Activated naive CD8-positive, alpha-beta T cell treated with anti-CD3 and anti-CD28 coated beads, Interleukin-2, amount 10 ng/mL, durations not matched to agents 7 days and 5 days (primary cell): ENCODE results near the gene UVSSA. TPM values are rescaled to one million over a fixed set of nuclear protein-coding genes. Genes with fewer than 3 reads are reported as not detected.

Experiments
- ATAC-seq: fragments of 150-1000 bp; cut with Tn5 transposase; one replicate; pipeline ENCODE4 v1.10.0; 2021; ENCODE audit warnings: low read depth, moderate library complexity
- POLR2A ChIA-PET: fragments of 350-600 bp; sonication (Branson Sonifier 250); formaldehyde crosslinking; loops from one replicate; lab custom pipeline; 2021; ENCODE audit warnings: antibody characterized with exemption; lab: Charles Lee
- DNase-seq: peaks from one replicate; pipeline ENCODE4 v3.0.0; 2021
- H3K27ac Mint-ChIP-seq: one replicate; pipeline ENCODE4 v1.8.0; 2022; ENCODE audit warnings: mild to moderate bottlenecking, mixed read lengths
- H3K27me3 Mint-ChIP-seq: one replicate; pipeline ENCODE4 v1.8.0; 2022; ENCODE audit warnings: mild to moderate bottlenecking, moderate library complexity, mixed read lengths
- H3K36me3 Mint-ChIP-seq: one replicate; pipeline ENCODE4 v1.8.0; 2021; ENCODE audit warnings: mild to moderate bottlenecking, mixed read lengths
- H3K4me1 Mint-ChIP-seq: one replicate; pipeline ENCODE4 v1.8.0; 2021; ENCODE audit warnings: mixed read lengths
- H3K4me3 Mint-ChIP-seq: one replicate; pipeline ENCODE4 v1.8.0; 2022; ENCODE audit warnings: mild to moderate bottlenecking, moderate library complexity, mixed read lengths
- H3K9me3 Mint-ChIP-seq: one replicate; pipeline ENCODE4 v1.8.0; 2021; ENCODE audit warnings: mixed read lengths
- total RNA-seq, 2 experiments: library from RNA; stranded (reverse); gene quantifications; one replicate each; pipeline ENCODE4 v1.2.3, GENCODE V29; 2021

The UVSSA gene
- total RNA-seq, 2 experiments from 2014 or later: 30.0 to 30.9 TPM

DNA sequence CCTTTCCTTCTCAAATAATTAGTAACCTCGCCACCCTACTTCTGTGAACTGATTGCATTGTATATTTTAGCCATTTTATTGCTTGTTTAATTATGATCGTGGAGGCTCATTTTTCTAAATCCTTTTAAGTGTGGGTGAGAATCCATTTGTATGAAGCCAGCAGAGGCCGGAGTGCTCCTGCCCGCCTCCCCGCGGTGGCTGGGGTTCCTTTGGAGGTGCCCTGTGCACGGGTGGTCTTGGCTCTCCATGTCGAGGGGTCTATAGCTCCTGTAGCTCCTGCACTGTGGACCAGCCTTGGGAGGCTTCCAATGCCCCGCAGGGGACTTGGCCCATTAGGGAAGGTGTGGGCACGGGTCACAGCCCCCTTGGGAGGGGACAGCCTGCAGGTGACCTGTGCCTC lies 15.0 kb downstream of the UVSSA start:
- H3K9me3 Mint-ChIP-seq: no peaks in the 10 kb centered on the region
- POLR2A ChIA-PET: no interaction called here
- H3K27me3 Mint-ChIP-seq: no peaks in the 10 kb centered on the region
- H3K4me1 Mint-ChIP-seq: no peaks in the 10 kb centered on the region
- no peak for ATAC-seq
- H3K4me3 Mint-ChIP-seq: no peak overlapping the region
- H3K36me3 Mint-ChIP-seq: no peaks in the 10 kb centered on the region
- no peak overlapping the region for H3K27ac Mint-ChIP-seq
- DNase-seq: no peak

GRCh38 chr4:1362521-1362920 lies 15.5 kb downstream of the UVSSA start:
- Mint-ChIP-seq H3K9me3 (no peaks in the 10 kb centered on the region), H3K27ac (no peak overlapping the region), H3K27me3 (no peaks in the 10 kb centered on the region), H3K4me1 (no peaks in the 10 kb centered on the region), H3K4me3 (no peak overlapping the region), H3K36me3 (no peaks in the 10 kb centered on the region)
- ATAC-seq: no peak
- DNase-seq: no peak
- POLR2A ChIA-PET: no interaction called here

DNA sequence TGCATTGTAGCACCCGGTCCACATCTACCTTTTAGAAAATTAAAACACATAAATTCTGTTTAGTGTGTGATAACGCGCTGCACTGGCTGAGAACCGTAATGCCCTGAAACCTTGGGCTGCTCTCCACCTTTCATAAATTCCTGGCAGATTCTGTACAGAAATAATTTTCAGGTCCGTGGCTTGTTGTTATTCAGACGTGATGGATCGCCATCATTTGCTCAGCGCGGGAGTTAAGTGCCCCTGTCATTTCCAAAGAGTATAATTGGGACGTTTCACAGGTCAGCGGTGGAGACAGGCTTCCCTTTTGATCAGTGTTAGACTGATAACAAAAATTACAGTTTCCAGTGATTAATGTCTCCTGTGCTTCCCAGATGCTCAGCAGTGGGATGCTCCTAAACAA lies 16.5 kb downstream of the UVSSA start:
- Mint-ChIP-seq H3K27me3 (no peaks in the 10 kb centered on the region), H3K9me3 (no peaks in the 10 kb centered on the region), H3K4me1 (no peaks in the 10 kb centered on the region), H3K36me3 (no peaks in the 10 kb centered on the region), H3K27ac (no peak overlapping the region), H3K4me3 (no peak overlapping the region)
- POLR2A ChIA-PET: no interaction called here
- no peak for ATAC-seq
- DNase-seq: no peak

- DNase-seq (no peak), ATAC-seq (no peak)
- Mint-ChIP-seq H3K4me1 (no peaks in the 10 kb centered on the region), H3K27ac (no peak overlapping the region), H3K9me3 (no peaks in the 10 kb centered on the region), H3K27me3 (no peaks in the 10 kb centered on the region), H3K4me3 (no peak overlapping the region), H3K36me3 (no peaks in the 10 kb centered on the region)
- POLR2A ChIA-PET: no interaction called here
Measured at GRCh38 chr4:1364217-1364616, 17.2 kb downstream of the UVSSA start.

DNA sequence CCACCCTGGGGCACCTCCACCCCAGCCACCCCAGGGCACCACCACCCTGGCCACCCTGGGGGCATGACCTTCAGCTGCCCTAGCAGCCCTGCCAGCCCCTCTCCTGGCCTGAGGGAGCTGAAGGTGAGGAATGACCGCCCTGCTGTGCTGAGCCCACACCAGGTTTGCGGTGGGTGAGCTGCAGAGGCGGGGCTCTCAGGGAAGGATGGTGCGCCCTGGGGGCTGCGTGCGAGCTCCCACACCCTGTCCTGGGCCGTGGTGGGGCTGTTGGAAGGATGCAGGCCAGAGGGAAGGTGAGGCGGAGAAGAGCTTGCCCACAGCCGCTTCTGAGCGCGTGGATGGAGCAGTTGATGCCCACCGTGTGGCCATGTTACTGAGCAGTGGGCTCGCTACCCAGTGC lies 17.7 kb downstream of the UVSSA start:
- no peak for DNase-seq
- H3K27me3 Mint-ChIP-seq: no peaks in the 10 kb centered on the region
- H3K4me3 Mint-ChIP-seq: no peak overlapping the region
- POLR2A ChIA-PET: no interaction called here
- no peaks in the 10 kb centered on the region for H3K4me1 Mint-ChIP-seq
- no peak overlapping the region for H3K27ac Mint-ChIP-seq
- H3K36me3 Mint-ChIP-seq: no peaks in the 10 kb centered on the region
- ATAC-seq: no peak
- no peaks in the 10 kb centered on the region for H3K9me3 Mint-ChIP-seq

DNA sequence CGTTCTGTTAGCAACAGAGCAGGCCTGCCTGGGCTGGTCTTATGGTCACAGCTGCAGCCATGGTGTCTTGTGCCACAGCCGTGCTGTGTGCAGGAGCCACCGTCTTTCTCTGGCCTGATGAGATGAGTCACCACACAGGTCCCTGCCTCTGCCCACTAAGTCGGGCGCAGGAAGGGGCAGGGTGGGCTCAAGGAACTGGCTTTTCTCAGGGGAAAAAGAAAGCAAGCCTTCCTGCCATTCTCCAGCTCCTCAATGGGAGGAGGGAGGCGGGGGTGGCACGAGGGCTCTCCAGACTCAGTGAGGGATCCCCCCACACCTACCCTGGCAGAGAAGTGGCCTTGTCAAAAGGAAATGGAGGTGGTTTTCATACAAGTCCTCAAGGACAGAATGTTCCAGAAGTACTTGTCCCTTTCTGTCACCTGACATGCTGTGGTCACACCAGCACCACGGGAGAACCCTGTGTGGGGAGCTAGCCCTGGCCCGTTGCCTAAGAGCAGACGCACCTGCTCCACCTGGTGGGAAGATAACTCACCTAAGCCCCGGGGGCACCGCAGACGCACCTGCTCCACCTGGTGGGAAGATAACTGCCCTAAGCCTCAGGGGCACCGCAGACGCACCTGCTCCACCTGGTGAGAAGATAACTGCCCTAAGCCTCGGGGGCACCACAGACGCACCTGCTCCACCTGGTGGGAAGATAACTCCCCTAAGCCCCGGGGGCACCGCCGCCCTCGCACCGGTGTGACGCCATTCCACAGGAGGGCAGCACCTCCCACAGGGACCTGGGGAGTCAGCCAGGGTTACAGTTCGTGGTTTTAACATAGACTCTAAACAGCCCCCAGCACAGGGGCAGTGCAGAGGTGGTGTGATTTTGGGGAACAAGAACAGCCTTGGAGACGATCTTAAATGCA lies 18.5 kb downstream of the UVSSA start:
- Mint-ChIP-seq H3K27me3 (no peaks in the 10 kb centered on the region), H3K4me3 (no peak overlapping the region), H3K36me3 (no peaks in the 10 kb centered on the region), H3K4me1 (no peaks in the 10 kb centered on the region), H3K27ac (no peak overlapping the region), H3K9me3 (no peaks in the 10 kb centered on the region)
- POLR2A ChIA-PET: no interaction called here
- DNase-seq (no peak), ATAC-seq (no peak)

DNA sequence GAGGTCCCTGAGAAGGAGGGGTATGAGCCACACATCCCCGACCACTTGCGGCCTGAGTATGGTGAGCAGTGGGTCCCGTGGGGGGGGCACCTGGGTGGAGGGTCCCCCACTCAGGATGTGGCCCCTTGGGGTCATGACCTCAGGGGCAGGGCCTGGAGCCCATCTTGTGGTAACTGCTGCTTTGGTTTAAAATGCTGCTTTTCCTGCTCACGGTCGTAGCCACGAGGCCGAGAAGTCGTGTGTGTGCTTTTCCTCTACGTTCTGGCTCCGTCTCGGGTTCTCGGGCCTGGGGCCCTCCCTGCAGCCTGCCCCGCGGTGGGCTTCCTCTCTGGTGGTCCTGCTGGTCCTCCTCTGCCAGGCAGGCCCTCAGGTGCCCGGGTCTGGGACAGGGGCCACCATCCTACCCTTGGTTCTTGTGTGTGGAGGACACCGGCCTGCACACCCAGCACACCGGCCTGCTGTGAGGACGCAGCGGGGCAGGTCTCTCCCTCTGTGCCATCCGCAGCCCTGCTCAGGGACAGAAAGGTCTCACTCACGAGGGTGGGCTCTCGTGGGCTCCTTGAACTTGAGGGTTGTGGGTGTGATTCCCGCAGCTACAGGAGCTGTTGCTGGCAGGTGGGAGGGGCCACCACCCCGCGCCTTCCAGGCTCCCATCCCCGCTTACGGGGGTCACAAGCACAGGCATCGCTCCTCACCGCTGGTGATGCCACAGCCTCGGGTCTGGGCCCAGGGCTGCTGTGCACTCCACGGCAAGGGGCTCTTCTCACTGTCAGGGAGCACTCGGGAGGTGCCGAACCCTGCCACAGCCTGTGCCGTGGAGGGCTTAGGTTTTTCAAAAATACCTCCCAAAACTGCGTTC lies 19.6 kb downstream of the UVSSA start:
- no peak for ATAC-seq
- Mint-ChIP-seq H3K9me3 (no peaks in the 10 kb centered on the region), H3K27me3 (no peaks in the 10 kb centered on the region), H3K27ac (no peak overlapping the region), H3K4me3 (no peak overlapping the region), H3K36me3 (no peaks in the 10 kb centered on the region), H3K4me1 (no peaks in the 10 kb centered on the region)
- POLR2A ChIA-PET: no interaction called here
- DNase-seq: peak; percentile 21

GRCh38 chr4:1367230-1367935 lies 20.4 kb downstream of the UVSSA start:
- no peaks in the 10 kb centered on the region for H3K9me3 Mint-ChIP-seq
- DNase-seq: peak; percentile 21
- H3K27me3 Mint-ChIP-seq: no peaks in the 10 kb centered on the region
- H3K4me1 Mint-ChIP-seq: no peaks in the 10 kb centered on the region
- H3K36me3 Mint-ChIP-seq: no peaks in the 10 kb centered on the region
- H3K27ac Mint-ChIP-seq: no peak overlapping the region
- no peak overlapping the region for H3K4me3 Mint-ChIP-seq
- POLR2A ChIA-PET: no interaction called here
- ATAC-seq: no peak

DNA sequence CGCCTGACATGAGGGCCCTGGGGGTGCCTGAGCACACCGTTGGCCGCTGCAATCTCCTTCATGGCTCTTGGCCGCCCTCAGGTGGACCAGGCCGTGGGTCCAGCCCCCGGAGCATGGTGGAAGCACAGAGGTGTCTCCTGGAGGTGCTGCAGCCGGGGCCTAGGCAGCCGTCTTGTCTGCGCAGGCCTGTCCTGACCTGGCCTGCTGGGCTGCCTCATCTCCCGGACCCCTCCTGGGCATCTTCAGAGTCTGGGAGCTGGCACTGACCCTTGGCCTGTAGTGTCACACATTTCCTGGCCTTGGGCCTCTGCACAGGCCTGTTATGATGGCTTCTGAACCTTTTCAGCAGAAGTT lies 20.9 kb downstream of the UVSSA start:
- DNase-seq (peak; percentile 20), ATAC-seq (no peak)
- POLR2A ChIA-PET: no interaction called here
- H3K4me1 Mint-ChIP-seq: no peaks in the 10 kb centered on the region
- H3K4me3 Mint-ChIP-seq: no peak overlapping the region
- no peaks in the 10 kb centered on the region for H3K27me3 Mint-ChIP-seq
- no peaks in the 10 kb centered on the region for H3K36me3 Mint-ChIP-seq
- H3K27ac Mint-ChIP-seq: no peak overlapping the region
- no peaks in the 10 kb centered on the region for H3K9me3 Mint-ChIP-seq

- Mint-ChIP-seq H3K27ac (no peak overlapping the region), H3K36me3 (no peaks in the 10 kb centered on the region), H3K4me3 (no peak overlapping the region), H3K9me3 (no peaks in the 10 kb centered on the region), H3K27me3 (no peaks in the 10 kb centered on the region), H3K4me1 (no peaks in the 10 kb centered on the region)
- no peak for ATAC-seq
- DNase-seq: peak; percentile 25
- POLR2A ChIA-PET: no interaction called here
Measured at GRCh38 chr4:1368421-1369090, 21.5 kb downstream of the UVSSA start.

DNA sequence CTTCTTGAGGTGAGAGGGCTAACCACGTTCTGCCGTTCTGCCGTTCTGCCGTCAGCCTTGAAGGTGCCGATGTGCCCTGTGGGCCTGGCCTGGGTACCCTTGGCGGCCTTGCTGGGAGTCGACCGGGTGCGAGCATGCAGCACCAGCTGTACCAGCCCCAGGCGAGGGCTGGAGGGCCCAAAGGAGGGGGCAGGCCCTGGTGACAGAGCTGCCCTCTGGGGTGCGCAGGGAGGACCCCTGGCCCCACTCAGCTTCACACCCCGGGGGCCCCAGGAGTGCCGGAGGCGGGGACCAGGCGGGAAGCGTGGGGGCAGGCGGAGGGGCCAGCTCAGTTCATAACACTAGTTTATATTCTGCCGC lies 22.1 kb downstream of the UVSSA start:
- no peaks in the 10 kb centered on the region for H3K27me3 Mint-ChIP-seq
- H3K4me3 Mint-ChIP-seq: no peak overlapping the region
- H3K4me1 Mint-ChIP-seq: no peaks in the 10 kb centered on the region
- no peaks in the 10 kb centered on the region for H3K9me3 Mint-ChIP-seq
- no peak overlapping the region for H3K27ac Mint-ChIP-seq
- no peaks in the 10 kb centered on the region for H3K36me3 Mint-ChIP-seq
- POLR2A ChIA-PET: no interaction called here
- ATAC-seq (no peak), DNase-seq (no peak)

- no peak overlapping the region for H3K4me3 Mint-ChIP-seq
- no peaks in the 10 kb centered on the region for H3K4me1 Mint-ChIP-seq
- H3K9me3 Mint-ChIP-seq: no peaks in the 10 kb centered on the region
- H3K27ac Mint-ChIP-seq: no peak overlapping the region
- ATAC-seq (no peak), DNase-seq (no peak)
- no peaks in the 10 kb centered on the region for H3K36me3 Mint-ChIP-seq
- no peaks in the 10 kb centered on the region for H3K27me3 Mint-ChIP-seq
- POLR2A ChIA-PET: no interaction called here
Measured at GRCh38 chr4:1369479-1370079, 22.6 kb downstream of the UVSSA start.
